Esophagus muscularis mucosa (tissue), 4 donors: ENCODE measurements around the gene DOCK10. TPM values are rescaled to one million over a fixed set of nuclear protein-coding genes. Genes with fewer than 3 reads are reported as not detected.
A peak's percentile ranks its signal among the peaks of the same experiment; 100 is the strongest.

Experiments used
- DNase-seq: peaks from one replicate; pipeline ENCODE4 v3.0.0-alpha.2; 2017; ENCODE audit errors: extremely low spot score
- H3K27ac ChIP-seq, 4 donors: fragments of 200-600 bp; sonication (generic); replicated peaks in 1 of 4; 1 replicate in 3 of 4; 2 replicates in 1 of 4; pipeline ENCODE4 v1.5.1; 2016 to 2019; ENCODE audit warnings: mild to moderate bottlenecking in 1 of 4
- H3K27me3 ChIP-seq, 4 donors: fragments of 200-600 bp; sonication (generic); one replicate each; pipeline versions ENCODE4 v1.5.1 to v1.6.0; 2016 to 2019
- H3K36me3 ChIP-seq, 4 donors: fragments of 200-600 bp; sonication (generic); one replicate each; pipeline ENCODE4 v1.5.1; 2016 to 2019
- H3K4me1 ChIP-seq, 4 donors: fragments of 200-600 bp; sonication (generic); one replicate each; pipeline ENCODE4 v1.5.1; 2016 to 2019
- H3K4me3 ChIP-seq, 4 donors: fragments of 200-600 bp; sonication (generic); 1 replicate in 2 of 4; 2 replicates in 2 of 4; pipeline ENCODE4 v1.5.1; 2016 to 2019; ENCODE audit warnings: mild to moderate bottlenecking in 4 of 4, moderate library complexity in 1 of 4
- H3K9me3 ChIP-seq, 4 donors: fragments of 200-600 bp; sonication (generic); 1 replicate in 3 of 4; 2 replicates in 1 of 4; pipeline ENCODE4 v1.5.1; 2016 to 2019
- CTCF ChIP-seq, 3 experiments: fragments of 200-600 bp in 2 of 3; fragments of 450-650 bp in 1 of 3; sonication (generic) in 2 of 3; IDR thresholded peaks; one replicate each; pipeline ENCODE4 v1.5.1; 2017 to 2019; ENCODE audit warnings: antibody characterized with exemption in 3 of 3, mild to moderate bottlenecking in 2 of 3, moderate library complexity in 1 of 3
- EP300 ChIP-seq: sonication (generic); formaldehyde crosslinking; IDR thresholded peaks from one replicate; pipeline ENCODE4 v1.6.1; 2017; ENCODE audit warnings: antibody characterized with exemption
- POLR2A ChIP-seq: fragments of 450-650 bp; IDR thresholded peaks from one replicate; pipeline ENCODE4 v1.6.1; 2017; ENCODE audit warnings: antibody characterized with exemption, moderate library complexity, mild to moderate bottlenecking, low read depth
- POLR2AphosphoS5 ChIP-seq, 2 donors: sonication (generic); formaldehyde crosslinking; IDR thresholded peaks; one replicate each; pipeline ENCODE4 v1.6.1; 2017; ENCODE audit warnings: antibody characterized with exemption in 2 of 2
- WGBS: methylation state at CpG from one replicate; pipeline ENCODE4 v1.1.5; 2018; 5-methylcytosine and 5-hydroxymethylcytosine counted together
- intact Hi-C: fragments of 100-400 bp; cut with DNase I; formaldehyde crosslinking; loops from one replicate; pipeline ENCODE4 v1.15.1; 2023
- total RNA-seq, 4 donors: library from RNA; depleted of rRNA; stranded (reverse); fragments of >200 nt; gene quantifications; one replicate each; pipeline versions ENCODE4 v1.1.0 to v1.2.1, GENCODE V29; 2016

DOCK10 gene
- total RNA-seq, 4 donors from 2014 or later = 1.9 to 11.6 (median 6.3) TPM

GRCh38 chr2:224956706-224957105, 85.6 kb downstream of the DOCK10 start:
- WGBS = 47% methylated on average over 3 of the region's 3 CpGs
- intact Hi-C loops = no loop called here
- peaks cover 0 to 8% (median 3%) of the 10 kb centered on the region in 4 donors for H3K4me1 ChIP-seq
- DNase-seq = no peak
- no peaks in the 10 kb centered on the region for H3K27me3 ChIP-seq
- TF ChIP-seq CTCF (IDR thresholded peaks at IDR 0.05) (no peak), EP300 (no peak), POLR2AphosphoS5 (IDR thresholded peaks at IDR 0.05) (no peak), POLR2A (no peak)
- H3K36me3 ChIP-seq = no peaks in the 10 kb centered on the region
- H3K27ac ChIP-seq = no peak overlapping the region
- no peak overlapping the region for H3K4me3 ChIP-seq
- no peaks in the 10 kb centered on the region for H3K9me3 ChIP-seq

- DNase-seq = no peak
- peaks cover 0 to 8% (median 3%) of the 10 kb centered on the region in 4 donors for H3K4me1 ChIP-seq
- TF ChIP-seq CTCF (IDR thresholded peaks at IDR 0.05) = no peak
- TF ChIP-seq EP300 = no peak
- TF ChIP-seq POLR2AphosphoS5 (IDR thresholded peaks at IDR 0.05) = no peak
- no peak for TF ChIP-seq POLR2A
- H3K36me3 ChIP-seq = no peaks in the 10 kb centered on the region
- H3K27ac ChIP-seq = no peak overlapping the region
- no peak overlapping the region for H3K4me3 ChIP-seq
- intact Hi-C loops = no loop called here
- no peaks in the 10 kb centered on the region for H3K9me3 ChIP-seq
- no peaks in the 10 kb centered on the region for H3K27me3 ChIP-seq
Observed at GRCh38 chr2:224954980-224955379, 87.3 kb downstream of the DOCK10 start.

GRCh38 chr2:224952936-224953657, 89.2 kb downstream of the DOCK10 start:
- H3K36me3 ChIP-seq = no peaks in the 10 kb centered on the region
- 69% methylated on average over 6 of the region's 6 CpGs for WGBS
- no peak overlapping the region for H3K27ac ChIP-seq
- peaks cover 0 to 6% (median 0%) of the 10 kb centered on the region in 4 donors for H3K4me1 ChIP-seq
- no peaks in the 10 kb centered on the region for H3K9me3 ChIP-seq
- intact Hi-C loops = no loop called here
- no peaks in the 10 kb centered on the region for H3K27me3 ChIP-seq
- H3K4me3 ChIP-seq = no peak overlapping the region
- TF ChIP-seq EP300 (no peak), POLR2AphosphoS5 (IDR thresholded peaks at IDR 0.05) (peak in 1 of 2 donors; percentile 5)
- DNase-seq = peak; percentile 90

GRCh38 chr2:224951723-224952481, 90.4 kb downstream of the DOCK10 start:
- H3K27ac ChIP-seq = no peak overlapping the region
- intact Hi-C loops = no loop called here
- no peaks in the 10 kb centered on the region for H3K36me3 ChIP-seq
- DNase-seq = peak; percentile 39
- no peaks in the 10 kb centered on the region for H3K27me3 ChIP-seq
- H3K4me3 ChIP-seq = no peak overlapping the region
- H3K9me3 ChIP-seq = no peaks in the 10 kb centered on the region
- WGBS = 94% methylated on average over 7 of the region's 7 CpGs
- no peaks in the 10 kb centered on the region for H3K4me1 ChIP-seq
- TF ChIP-seq POLR2AphosphoS5 (IDR thresholded peaks at IDR 0.05) (no peak), EP300 (no peak), POLR2A (no peak), CTCF (IDR thresholded peaks at IDR 0.05) (no peak)

GRCh38 chr2:224948859-224949258, 93.4 kb downstream of the DOCK10 start:
- no peaks in the 10 kb centered on the region for H3K9me3 ChIP-seq
- intact Hi-C loops = no loop called here
- no peak overlapping the region for H3K27ac ChIP-seq
- no peaks in the 10 kb centered on the region for H3K4me1 ChIP-seq
- WGBS = 62% methylated on average over 4 of the region's 4 CpGs
- H3K4me3 ChIP-seq = no peak overlapping the region
- no peaks in the 10 kb centered on the region for H3K36me3 ChIP-seq
- DNase-seq = peak; percentile 88
- no peaks in the 10 kb centered on the region for H3K27me3 ChIP-seq
- TF ChIP-seq CTCF (IDR thresholded peaks at IDR 0.05) (no peak), EP300 (no peak), POLR2AphosphoS5 (IDR thresholded peaks at IDR 0.05) (no peak), POLR2A (no peak)
